ENCODE results near the gene C15orf61. TPM values are rescaled to one million over a fixed set of nuclear protein-coding genes. Genes with fewer than 3 reads are reported as not detected.

C15orf61 gene
- polyA plus RNA-seq, 1 donor from 2014 or later, result 20.6 TPM

DNA sequence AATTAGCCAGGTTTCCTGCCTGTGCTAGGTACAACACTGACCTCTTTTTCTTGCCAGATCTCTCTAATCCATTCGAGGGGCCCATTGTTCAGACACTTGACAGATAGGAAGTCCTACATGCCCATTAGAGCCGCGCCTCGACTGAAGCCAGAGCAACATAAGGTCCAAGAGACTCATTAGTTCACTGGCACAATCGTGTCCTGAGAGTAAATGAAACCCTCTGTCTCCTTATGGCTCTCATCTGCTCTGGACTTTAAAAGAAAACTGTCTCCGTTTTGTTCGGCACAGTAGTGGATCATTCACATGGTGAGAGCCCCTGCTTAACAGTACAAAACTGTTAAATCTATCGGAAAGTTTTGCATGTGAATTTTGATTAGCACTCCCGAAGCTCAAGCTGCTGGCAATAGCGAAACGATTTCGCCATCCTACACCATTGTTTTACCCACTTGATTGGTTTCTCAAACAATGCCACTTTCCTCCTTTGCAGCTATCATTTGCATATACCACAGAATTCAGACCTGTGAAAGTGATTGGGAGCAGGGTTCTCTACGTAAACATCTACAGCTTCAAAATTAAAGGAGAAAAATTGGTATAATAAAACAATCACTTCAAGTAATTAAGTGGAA lies 19.0 kb upstream of the C15orf61 start:
- no peaks in the 10 kb centered on the region for H3K9me3 ChIP-seq (ENCODE audit: low read length)
- no peaks in the 10 kb centered on the region for H3K79me2 ChIP-seq (replicated peaks; ENCODE audit: insufficient read depth, low read length)
- no peak for TF ChIP-seq SMC3 (conservative IDR thresholded peaks at IDR 0.05; ENCODE audit: poor library complexity)
- no peak overlapping the region for H2AFZ ChIP-seq (ENCODE audit: low read depth, low read length)
- no peaks in the 10 kb centered on the region for H3K36me3 ChIP-seq (ENCODE audit: insufficient read depth, low read length)
- no peaks in the 10 kb centered on the region for H3K9me2 ChIP-seq (ENCODE audit: insufficient read depth, low read length)
- no peaks in the 10 kb centered on the region for H4K20me1 ChIP-seq (ENCODE audit: insufficient read depth)
- H3K27ac ChIP-seq (ENCODE audit: low read length), result no peak overlapping the region
- H3K27me3 ChIP-seq (ENCODE audit: insufficient read depth, low read depth, low read length), result peaks cover 17% of the 10 kb centered on the region
- no peaks in the 10 kb centered on the region for H3F3A ChIP-seq (ENCODE audit: insufficient read depth, low read length, poor library complexity, severe bottlenecking)
- H3K9ac ChIP-seq (ENCODE audit: low read length), result no peak overlapping the region
- H3K4me2 ChIP-seq (ENCODE audit: low read length), result no peak overlapping the region
- no peak overlapping the region for H3K4me3 ChIP-seq (ENCODE audit: low read length)

DNA sequence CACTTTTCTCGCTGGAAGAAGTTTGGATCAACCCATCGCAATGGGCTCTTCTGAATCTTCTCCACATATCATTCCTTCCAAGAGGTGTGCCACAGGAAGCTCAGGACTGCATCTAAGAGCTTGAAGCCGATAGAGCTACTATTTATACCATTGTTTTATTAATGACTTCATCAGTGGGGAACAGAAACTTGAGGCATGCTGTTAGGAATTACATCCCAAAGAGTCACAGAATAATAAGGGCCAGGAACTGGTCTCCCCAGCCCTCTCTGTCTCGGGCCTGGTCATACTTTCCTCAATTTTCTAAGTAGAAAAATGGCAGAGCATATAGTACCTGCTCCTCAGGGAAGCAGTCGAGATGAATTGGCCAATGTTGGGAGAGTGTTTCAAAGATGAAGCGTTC lies 16.9 kb upstream of the C15orf61 start:
- no peak overlapping the region for H3K9ac ChIP-seq (ENCODE audit: low read length)
- no peaks in the 10 kb centered on the region for H3K36me3 ChIP-seq (ENCODE audit: insufficient read depth, low read length)
- no peaks in the 10 kb centered on the region for H3K9me3 ChIP-seq (ENCODE audit: low read length)
- no peak overlapping the region for H3K4me3 ChIP-seq (ENCODE audit: low read length)
- TF ChIP-seq CTCF (IDR thresholded peaks at IDR 0.05; ENCODE audit: poor library complexity, severe bottlenecking) (no peak), MXI1 (conservative IDR thresholded peaks at IDR 0.05; ENCODE audit: poor library complexity, severe bottlenecking) (no peak), EP300 (conservative IDR thresholded peaks at IDR 0.05; ENCODE audit: poor library complexity, severe bottlenecking) (no peak), TAF1 (IDR thresholded peaks at IDR 0.05; ENCODE audit: low read depth) (no peak), EZH2 (IDR thresholded peaks at IDR 0.05; ENCODE audit: borderline replicate concordance, insufficient read depth, low read length, poor library complexity, severe bottlenecking) (no peak), RAD21 (conservative IDR thresholded peaks at IDR 0.05) (no peak), SMC3 (conservative IDR thresholded peaks at IDR 0.05; ENCODE audit: poor library complexity) (no peak), POLR2AphosphoS5 (IDR thresholded peaks at IDR 0.05) (no peak)
- TF ChIP-seq, protein P1, sequence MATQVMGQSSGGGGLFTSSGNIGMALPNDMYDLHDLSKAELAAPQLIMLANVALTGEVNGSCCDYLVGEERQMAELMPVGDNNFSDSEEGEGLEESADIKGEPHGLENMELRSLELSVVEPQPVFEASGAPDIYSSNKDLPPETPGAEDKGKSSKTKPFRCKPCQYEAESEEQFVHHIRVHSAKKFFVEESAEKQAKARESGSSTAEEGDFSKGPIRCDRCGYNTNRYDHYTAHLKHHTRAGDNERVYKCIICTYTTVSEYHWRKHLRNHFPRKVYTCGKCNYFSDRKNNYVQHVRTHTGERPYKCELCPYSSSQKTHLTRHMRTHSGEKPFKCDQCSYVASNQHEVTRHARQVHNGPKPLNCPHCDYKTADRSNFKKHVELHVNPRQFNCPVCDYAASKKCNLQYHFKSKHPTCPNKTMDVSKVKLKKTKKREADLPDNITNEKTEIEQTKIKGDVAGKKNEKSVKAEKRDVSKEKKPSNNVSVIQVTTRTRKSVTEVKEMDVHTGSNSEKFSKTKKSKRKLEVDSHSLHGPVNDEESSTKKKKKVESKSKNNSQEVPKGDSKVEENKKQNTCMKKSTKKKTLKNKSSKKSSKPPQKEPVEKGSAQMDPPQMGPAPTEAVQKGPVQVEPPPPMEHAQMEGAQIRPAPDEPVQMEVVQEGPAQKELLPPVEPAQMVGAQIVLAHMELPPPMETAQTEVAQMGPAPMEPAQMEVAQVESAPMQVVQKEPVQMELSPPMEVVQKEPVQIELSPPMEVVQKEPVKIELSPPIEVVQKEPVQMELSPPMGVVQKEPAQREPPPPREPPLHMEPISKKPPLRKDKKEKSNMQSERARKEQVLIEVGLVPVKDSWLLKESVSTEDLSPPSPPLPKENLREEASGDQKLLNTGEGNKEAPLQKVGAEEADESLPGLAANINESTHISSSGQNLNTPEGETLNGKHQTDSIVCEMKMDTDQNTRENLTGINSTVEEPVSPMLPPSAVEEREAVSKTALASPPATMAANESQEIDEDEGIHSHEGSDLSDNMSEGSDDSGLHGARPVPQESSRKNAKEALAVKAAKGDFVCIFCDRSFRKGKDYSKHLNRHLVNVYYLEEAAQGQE (IDR thresholded peaks at IDR 0.05; ENCODE audit: borderline replicate concordance), result no peak
- H3K27me3 ChIP-seq (ENCODE audit: insufficient read depth, low read depth, low read length), result peaks cover 17% of the 10 kb centered on the region
- no peak overlapping the region for H3K4me2 ChIP-seq (ENCODE audit: low read length)
- no peak overlapping the region for H2AFZ ChIP-seq (ENCODE audit: low read depth, low read length)
- no peak overlapping the region for H3K27ac ChIP-seq (ENCODE audit: low read length)
- no peaks in the 10 kb centered on the region for H3K9me2 ChIP-seq (ENCODE audit: insufficient read depth, low read length)
- no peaks in the 10 kb centered on the region for H3F3A ChIP-seq (ENCODE audit: insufficient read depth, low read length, poor library complexity, severe bottlenecking)
- H4K20me1 ChIP-seq (ENCODE audit: insufficient read depth), result no peaks in the 10 kb centered on the region
- H3K79me2 ChIP-seq (replicated peaks; ENCODE audit: insufficient read depth, low read length), result no peaks in the 10 kb centered on the region

Measured in neural cell (in vitro differentiated cells).